Gastroesophageal sphincter (tissue), 3 donors: ENCODE measurements around the gene PET100.

ENCODE experiments used
- CTCF ChIP-seq, 4 experiments: fragments of 200-600 bp in 2 of 4; fragments of 450-650 bp in 2 of 4; sonication (generic) in 1 of 4; IDR thresholded peaks; one replicate each; pipeline ENCODE4 v1.5.1; 2017 to 2019; ENCODE audit warnings: antibody characterized with exemption in 4 of 4, mild to moderate bottlenecking in 2 of 4, moderate library complexity in 2 of 4
- POLR2A ChIP-seq, 2 donors: fragments of 450-650 bp; IDR thresholded peaks; one replicate each; pipeline ENCODE4 v1.6.1; 2017; ENCODE audit warnings: antibody characterized with exemption in 2 of 2, mild to moderate bottlenecking in 2 of 2, moderate library complexity in 1 of 2

GRCh38 chr19:7611541-7612279, 17.9 kb upstream of the PET100 start:
- TF ChIP-seq POLR2A (IDR thresholded peaks at IDR 0.05) (no peak), CTCF (IDR thresholded peaks at IDR 0.05) (no peak)
